Body of pancreas (tissue), 4 donors: ENCODE measurements around the gene PTPRM.

Experiments used
- CTCF ChIP-seq, 7 experiments: fragments of 450-650 bp in 4 of 7; fragments of 200-600 bp in 3 of 7; sonication (generic) in 3 of 7; IDR thresholded peaks; one replicate each; pipeline ENCODE4 v1.5.1; 2016 to 2019; ENCODE audit warnings: antibody characterized with exemption in 7 of 7
- POLR2A ChIP-seq, 3 donors: fragments of 450-650 bp; IDR thresholded peaks; one replicate each; pipeline ENCODE4 v1.6.1; 2016; ENCODE audit warnings: antibody characterized with exemption in 3 of 3, mild to moderate bottlenecking in 2 of 3

GRCh38 chr18:8299054-8299980 lies 732.2 kb downstream of the PTPRM start:
- TF ChIP-seq CTCF (IDR thresholded peaks at IDR 0.05) (no peak), POLR2A (IDR thresholded peaks at IDR 0.05) (no peak)
